Stimulated activated CD8-positive, alpha-beta memory T cell treated with anti-CD3 and anti-CD28 coated beads, Interleukin-7, amount 100 ng/mL, for 1 hour (primary cell): ENCODE results near the gene IKZF3.
"Not testable (repeated sequence)": the region's sequence is repeated elsewhere in the genome, so short reads cannot be mapped to it uniquely, and the experiment has no call there.

Experiments used
- DNase-seq, 2 donors: peaks; one replicate each; pipeline ENCODE4 v3.0.0-alpha.2; 2020; ENCODE audit warnings: low read depth in 2 of 2

The IKZF3 gene

DNA sequence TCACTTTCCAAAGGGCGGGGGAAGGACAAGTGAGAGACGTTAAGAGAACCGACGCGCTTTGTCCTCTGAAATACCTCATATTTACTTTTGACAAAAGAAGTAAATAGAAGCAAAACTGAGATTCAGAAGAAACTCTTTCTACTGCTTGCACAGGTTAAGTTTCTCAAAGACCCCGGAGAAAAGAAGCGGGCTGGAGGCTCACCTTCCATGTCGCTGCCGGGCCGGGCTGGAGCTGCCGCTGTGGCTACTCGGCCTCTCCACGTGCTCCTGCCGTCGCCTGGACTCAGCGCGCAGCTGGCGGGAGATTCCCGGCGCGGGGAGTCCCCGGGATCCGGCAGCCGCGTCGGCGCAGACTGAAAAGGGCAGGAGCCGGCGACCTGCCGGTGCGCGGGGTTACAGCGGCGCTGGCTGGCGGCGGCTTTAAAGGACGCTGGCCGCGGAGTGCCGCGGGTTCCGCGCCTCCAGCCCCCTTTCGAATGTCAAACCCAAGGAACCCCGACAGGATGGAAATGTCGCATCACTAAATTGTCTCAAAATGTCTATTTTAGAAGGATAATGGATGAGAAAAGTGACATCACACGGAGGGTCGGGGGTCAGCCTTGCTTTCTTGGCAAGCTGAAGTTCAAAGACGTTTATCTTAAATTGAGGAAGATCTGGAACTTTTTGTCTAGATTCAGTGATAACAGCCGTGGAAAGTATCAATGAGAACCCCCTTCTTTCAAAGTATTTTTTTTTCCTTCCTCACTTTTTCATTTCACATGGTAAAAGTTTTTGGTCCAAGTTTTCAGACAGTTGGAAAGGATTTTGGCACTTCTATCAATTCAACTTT is at the start of gene IKZF3:
Gene IKZF3, minus strand, starts transcription at position 395 of the 829 bp plus-strand sequence. Its CDS starts 186 bp downstream, at position 209.
- DNase-seq = peak; percentile 53 to 60

DNA sequence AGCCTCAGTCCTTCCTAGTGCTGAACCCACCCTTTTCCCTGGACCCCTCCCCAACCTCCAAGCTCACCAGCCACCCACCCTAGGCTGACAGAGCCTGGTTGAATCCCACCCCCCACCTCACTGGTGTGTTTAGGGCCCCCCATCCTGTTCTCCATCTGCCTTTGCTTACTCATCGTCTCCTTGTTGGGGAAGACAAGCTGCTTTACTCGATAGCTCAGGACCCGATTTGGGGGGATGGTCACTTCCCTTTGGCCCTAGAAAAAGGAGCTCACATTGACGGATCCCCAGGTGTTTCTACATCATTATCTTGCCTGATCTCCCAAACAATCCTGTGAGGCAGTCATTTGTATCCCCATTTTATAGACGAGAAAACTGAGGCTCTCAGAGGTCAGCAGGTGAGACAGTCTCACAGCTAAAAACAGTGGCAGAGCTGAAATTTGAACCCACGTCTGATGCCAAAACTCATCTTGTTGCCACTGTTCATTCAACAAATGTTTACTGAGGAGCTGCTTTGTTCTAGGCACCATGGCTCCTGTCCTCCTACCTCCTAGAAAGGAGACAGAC is 44.8 kb upstream of the IKZF3 start:
- DNase-seq = no peak

DNA sequence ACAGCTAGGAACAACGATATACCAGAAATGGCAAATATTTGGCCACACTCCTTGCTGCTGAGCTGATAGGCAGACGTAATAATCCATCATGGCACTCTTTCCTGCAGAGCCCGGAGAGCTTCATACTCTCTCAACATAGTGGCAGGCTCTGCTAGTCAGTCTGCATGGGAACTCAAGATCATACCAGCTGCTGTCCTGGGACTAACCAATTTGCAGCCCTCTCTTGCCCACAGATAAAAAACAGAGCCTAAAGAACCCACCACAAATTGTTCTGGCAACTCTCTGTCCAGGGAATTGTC is 40.8 kb upstream of the IKZF3 start:
- no peak for DNase-seq

DNA sequence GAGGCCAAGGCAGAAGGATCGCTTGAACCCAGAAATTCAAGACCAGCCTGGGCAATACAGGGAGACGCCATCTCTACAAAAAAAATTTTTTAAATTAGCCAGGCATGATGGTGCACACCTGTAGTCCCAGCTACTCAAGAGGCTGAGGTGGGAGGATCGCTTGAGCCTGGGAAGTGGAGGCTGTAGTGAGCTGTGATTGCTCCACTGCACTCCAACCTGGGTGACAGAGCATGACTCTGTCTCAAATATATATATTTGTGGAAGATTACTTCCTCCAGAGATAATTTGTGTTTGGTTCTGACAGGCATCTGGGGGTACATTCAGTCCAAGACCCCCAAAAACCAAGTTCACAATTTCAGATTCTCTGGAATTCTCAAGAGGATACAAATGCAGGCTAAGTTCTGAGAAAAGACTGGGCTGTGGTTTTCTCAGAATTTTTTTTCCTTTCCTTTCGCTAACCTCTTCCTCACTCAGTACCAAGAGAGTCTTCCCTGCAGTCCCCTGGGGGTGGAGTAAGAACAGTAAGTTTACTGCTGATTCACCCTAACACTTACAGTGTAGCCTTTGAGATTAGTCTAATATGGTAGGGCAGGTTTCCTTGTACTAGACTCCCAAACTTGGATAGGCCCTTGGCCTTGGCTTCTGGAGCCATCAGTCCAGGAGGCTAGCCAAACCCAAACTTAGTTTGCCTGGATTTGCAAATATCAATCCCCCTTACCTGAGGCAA is 39.2 kb upstream of the IKZF3 start:
- DNase-seq = no peak

DNA sequence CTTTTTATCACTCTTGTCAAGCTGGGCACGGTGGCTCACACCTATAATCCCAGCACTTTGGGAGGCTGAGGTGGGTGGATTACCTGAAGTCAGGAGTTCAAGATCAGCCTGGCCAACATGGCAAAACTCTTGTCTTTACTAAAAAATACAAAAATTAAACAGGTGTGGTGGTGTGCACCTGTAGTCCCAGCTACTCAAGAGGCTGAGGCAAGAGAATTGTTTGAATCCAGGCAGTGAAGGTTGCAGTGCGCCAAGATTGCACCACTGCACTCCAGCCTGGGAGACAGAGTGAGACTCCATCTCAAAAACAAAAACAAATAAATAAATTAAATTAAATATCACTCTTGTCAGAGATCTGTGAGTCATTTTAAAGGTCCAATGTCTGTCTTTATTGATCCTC is 37.9 kb upstream of the IKZF3 start:
- DNase-seq = not testable (repeated sequence)

DNA sequence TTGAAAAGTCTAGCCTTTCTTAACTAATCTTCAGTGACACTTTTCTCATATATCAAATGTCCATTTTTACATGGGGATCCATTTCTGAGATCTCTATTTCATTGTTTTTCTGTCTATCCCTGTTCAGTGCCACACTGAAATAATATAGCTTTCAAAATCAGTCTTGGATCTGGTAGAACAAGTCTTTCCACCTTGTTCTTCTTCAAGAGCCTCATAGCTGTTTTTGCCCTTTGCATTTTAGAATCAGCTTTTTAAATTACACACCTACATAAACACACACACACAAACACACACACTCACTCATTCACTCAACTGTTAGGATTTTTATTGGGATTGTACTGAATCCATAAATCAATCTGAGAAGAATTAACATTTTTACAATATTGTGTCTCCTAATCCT is 35.1 kb upstream of the IKZF3 start:
- no peak for DNase-seq

DNA sequence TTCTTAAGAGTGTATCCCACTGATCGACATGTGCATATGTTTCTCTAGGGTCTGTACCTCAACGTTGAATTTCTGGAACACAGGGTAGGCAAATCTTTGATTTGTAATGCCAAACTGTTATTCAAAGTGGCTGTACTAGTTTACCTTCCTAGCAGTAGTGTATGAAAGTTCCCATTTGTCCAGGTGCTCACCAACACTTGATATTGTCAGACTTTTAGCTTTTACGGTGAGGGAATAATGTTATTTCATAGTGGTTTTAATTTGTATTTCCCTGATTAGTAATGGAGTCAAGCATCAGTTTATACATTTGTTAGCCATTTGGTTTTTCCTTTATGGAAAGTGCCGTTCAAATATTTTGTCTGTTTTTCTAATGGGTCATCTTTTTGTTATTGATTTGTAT is 34.0 kb upstream of the IKZF3 start:
- no peak for DNase-seq

DNA sequence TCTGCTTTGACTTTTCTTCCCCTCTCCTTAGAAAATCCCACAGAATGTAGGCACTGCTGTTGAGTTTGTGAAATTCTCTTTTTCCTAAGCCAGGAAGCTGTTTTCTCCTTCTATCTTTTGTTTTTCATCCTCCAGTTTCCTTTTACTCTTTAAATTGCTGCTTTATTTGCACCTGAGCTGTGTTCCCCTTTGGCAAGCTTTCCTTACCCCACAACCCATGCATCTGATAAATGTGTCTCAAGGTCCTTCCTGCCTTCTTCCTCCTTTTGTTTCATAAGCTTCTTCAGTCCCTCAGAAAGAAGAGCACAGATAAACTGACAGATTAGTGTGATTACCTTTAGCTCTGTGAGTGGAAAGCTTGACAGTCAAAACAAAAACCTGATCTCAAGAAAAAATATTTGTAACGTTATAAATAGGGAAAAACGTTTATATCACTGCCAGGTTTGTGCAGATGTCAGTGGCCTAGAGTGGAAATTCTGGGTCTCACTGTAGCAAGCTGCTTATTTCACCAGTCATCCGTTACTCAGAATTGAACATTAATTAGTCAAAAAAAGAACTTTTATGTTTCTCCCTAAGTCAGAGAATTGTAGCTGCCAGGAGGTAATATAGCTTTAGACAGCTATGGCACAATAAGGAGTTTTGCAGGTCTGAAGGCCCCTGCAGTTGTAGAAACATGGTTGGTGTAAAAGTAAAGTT is 30.7 kb upstream of the IKZF3 start:
- no peak for DNase-seq

DNA sequence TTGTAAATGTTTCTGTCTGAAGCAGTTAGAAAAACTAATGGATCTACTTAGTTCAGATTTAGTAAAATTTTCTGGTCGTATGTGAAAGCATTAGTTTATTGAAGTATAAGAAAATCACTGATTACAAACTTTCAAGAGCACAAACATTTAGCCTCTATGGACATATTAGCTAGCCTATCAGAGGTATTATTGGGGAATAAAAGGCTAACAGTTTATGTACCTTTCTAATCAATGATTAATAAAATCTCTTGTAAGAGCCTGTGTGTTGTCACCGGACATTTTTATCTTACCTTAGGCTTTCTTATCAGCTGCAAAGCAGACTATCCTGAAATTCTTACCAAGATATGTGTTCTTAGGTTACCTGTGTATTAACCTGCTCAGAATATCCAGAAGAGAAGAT is 25.1 kb upstream of the IKZF3 start:
- DNase-seq = no peak

DNA sequence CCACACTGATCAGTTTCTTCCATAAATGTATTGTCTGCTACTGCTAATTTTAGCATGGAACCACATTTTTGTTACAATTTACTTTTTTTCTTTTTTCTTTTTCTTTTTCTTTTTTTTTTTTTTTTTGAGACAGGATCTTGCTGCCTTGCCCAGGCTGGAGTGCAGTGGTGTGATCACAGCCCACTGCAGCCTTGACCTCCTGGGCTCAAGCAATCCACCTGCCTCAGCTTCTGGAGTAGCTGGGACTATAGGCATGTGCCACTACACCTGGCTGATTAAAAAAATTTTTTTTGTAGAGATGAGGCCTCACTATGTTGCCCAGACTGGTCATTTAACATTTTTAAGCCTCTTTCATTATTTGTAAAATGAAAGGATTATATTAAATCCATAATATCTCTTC is 23.0 kb upstream of the IKZF3 start:
- DNase-seq = no peak

DNA sequence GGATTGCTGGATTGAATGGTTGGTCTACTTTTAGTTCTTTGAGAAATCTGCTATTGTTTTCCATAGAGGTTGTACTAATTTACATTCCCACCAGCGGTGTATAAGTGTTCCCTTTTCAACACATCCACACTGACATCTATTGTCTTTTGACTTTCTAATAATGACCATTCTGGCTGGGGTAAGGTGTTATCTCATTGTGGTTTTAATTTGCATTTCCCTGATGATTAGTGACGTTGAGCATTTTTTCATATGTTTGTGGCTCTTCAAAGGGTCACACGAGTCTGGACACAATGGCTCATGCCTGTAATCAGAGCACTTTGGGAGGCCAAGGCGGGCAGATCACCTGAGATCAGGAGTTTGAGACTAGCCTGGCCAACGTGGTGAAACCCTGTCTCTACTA is 22.0 kb upstream of the IKZF3 start:
- DNase-seq = not testable (repeated sequence)

DNA sequence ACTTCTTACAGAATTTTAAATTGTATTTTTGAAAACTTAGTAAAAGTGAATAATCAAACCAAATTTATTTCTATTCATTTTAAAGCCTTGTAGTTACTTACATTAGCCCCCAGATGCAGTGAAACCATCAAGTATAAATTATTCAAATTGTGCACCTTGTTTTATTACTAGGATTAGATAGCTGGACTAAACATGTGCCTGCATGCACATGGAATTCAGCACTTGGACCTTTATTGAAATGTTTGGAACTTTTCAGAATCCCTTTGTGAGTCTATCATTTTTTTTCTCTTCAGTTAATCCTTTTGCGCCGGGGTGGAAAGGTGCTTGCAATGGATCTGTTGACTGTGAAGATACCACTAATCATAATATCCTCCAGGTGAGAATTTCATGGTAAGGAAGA is 8.6 kb upstream of the IKZF3 start:
- no peak for DNase-seq

DNA sequence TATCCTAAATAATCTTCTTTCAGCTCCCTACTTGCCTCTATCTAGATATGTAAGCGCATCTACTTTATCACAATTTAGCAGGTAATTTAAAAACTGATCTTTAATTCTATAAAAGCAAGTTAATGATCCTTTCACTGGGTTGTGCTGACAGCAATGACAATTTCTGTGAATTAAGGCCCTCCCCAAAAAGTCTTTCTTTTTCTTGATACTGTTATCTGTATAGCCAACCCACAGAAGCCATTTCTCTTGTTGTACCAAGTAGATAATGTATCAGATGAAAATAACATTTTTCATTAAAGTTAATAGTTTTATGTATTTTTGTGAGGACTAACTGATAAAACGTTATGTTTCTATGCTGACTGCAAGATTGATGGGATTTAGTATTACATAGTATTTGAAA is 7.7 kb upstream of the IKZF3 start:
- no peak for DNase-seq

DNA sequence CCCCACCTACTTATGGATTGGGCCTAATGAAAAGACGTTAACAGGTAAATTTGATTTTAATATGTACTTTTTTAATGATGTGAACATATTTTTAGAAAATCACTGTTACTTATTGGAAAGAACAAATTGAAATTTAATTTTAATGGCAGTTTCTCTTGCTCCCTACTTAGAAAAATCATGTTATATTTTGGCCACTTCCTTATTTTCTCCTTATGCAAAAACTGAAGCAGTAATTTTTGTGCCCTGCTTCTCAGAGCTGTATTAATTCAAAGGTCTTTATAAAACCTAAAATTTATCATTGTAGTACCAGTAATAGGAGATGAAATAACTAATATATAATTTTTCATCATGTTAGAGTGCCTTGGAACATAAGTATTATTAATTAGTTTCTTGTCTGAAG is 6.7 kb upstream of the IKZF3 start:
- DNase-seq = no peak

DNA sequence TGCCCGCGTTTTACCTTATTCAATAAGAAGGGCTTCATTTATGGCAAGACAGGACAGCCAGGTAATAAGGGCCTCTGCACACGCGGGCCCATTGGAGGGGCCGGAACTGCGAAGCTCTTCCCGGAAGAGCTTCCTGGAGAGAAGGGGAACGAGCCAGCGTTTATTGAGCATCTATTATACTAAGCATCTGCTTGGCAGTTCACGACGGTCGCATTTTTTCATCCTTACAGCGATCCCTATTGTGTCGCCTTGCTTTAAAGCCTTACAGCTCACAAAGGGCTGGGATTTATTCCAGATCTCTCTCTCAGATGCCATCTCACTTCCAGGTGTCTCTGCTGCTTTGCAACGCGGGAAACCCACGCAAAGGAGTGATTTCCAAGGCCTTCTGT is 4.4 kb upstream of the IKZF3 start:
- no peak for DNase-seq

DNA sequence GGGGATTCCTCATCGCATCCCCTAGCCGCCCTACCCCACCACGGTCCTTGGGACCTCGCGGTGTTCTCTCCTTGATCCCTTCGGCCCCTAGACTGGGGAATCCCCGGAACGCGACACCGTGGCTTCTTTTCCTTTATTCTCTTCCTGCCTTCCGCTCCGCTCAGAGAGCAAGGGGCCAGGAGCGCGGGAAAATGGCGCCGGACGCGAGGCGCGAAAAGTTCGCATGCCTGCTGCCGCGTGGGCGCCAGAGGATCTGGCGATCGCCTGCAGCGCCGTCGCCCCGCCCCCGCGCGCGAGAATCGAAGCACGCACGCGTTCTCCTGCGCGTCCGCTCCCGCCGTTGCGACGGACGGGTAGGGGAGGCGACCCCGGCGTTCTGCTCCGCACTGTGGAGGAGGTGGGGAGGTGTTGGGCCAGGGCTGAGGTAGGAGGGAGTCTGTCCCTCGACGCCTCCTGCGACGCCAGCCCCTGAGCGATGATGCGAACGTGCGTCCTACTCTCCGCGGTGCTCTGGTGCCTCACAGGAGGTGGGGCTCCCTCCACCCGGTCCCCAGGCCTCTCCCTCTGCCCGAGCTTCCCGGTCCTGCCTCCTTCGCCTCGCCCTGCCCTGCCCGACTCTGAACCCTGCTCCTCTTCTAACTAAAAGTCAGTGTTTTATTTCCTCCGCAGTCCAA is 3.9 kb upstream of the IKZF3 start, which contains the start of gene ZPBP2:
Gene ZPBP2, plus strand, starts transcription at position 323 of the 674 bp plus-strand sequence. Its CDS starts 153 bp downstream, at position 476.
- DNase-seq = no peak

DNA sequence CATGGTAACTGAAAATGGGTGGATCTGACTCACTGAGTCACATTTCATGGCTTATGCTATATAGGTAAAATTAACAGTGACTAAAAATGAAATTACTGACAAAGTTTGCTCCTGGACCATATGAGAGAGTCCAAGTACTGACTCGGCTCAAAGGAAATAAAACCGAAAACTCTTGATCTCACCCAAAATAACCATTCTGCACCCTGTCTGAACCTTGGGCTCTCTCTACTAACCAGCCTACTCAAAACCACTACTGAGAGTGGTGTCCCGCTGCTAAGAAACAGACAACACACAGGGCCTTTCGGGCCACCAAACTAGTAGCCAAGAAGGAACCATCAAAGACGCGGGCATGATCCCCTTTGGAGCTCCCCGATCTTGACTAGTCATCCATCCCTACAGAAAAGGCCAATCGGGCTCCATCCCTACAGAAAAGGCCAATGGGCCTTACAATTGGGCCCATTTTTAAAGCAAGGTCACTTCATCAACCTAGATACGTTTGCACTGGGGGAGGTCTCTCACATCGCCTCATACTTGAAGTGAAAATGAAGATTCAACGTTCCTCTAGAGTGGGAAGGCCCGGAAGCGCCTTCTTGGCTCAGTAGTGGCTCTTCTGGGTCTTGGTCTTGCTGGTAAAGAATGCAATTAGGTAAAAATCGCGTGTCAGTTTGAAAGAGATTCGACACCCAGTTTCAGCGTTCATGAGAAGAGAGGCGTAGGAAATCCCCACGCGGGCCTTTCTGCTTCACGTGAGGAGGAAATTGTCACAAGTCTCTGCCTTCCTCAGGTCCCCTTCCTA is 3.2 kb upstream of the IKZF3 start:
- DNase-seq = peak in 1 of 2 donors; percentile 21

DNA sequence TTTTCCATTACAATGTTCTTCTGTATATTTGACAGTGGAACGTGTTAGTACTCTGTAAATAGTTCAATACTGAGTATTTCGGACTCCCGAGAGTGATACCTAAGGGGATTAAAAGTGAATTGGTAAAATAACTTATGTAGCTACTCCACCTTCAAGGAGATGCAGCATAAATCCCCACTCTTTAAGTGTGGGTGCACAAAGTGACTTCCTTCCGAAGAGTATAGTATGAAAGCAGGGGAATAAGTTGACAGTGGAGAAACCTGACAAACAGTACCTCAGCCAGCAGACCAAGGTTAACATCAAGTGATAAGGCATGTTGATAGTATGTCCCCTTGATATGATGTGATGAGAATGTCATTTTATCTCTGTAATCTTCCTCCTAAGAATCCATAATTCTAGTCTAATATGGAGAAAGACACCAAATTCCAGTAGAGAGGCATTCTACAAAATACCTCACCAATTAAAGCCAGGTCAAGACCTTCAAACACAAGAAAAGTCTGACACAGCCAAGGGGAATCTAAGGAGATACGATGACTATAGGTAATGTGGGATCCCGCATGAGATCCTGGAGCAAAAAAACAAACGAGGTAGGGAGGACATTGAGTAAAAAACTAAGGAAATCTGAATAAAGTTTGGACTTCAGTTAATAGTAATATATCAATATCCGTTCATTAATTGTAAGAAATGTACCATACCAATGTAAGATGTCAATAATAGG is 2.1 kb upstream of the IKZF3 start:
- no peak for DNase-seq

DNA sequence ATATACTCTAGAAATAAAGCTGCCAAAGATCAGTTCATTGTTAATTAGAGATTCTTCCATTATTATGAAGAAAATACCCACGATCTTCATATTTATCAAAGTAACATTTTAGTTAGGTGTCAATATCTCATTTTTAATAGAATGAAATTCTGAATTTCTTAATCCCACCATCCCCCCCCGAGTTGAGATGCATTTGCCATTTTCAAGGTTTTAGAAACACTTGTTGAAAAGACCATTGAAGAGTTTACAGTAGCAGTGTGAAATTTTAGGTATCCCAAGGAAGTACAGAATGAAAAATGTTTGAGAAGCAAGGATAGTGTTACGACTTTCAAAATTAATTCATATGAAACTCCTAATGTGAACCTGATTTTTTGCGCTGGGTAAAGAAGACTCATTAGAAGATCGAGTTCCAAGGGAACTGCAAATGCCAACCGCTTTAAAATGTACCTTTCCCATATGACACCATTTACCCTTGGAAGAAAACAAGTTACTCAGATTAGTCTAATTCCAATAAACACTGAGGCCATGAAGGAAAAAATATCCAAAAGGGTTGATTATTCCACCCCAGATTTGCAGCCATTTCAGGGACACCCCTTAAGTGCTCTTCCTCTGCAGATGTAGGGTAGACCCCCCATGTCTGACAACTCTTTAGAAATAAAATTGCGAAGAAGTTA is 731 bp downstream of the IKZF3 start:
- no peak for DNase-seq

DNA sequence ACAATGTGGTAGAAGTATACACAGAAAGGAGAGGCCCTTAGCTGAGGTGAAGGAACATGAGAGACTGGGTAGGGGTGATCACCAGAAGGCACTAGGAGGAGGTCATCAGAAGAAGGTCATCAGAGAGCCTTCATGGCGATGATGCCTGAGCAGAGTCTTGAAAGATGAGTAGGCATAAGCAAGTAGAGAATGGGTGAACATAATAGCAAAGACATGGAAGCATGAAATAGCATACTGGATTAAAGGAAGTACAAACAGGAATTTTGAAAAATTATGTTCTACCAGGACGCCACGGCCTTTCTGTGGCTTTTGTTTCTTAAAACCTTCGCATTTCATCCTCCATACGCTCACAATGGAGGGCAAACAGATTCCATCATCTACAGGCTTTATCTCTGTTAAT is 2.9 kb downstream of the IKZF3 start:
- DNase-seq = no peak
